ENCODE data around the gene HIVEP3.

The HIVEP3 gene

GRCh38 chr1:41859686-41860085, 59.0 kb downstream of the HIVEP3 start:
- no peak for DNase-seq (ENCODE audit: low read depth)
- TF ChIP-seq CTCF (conservative IDR thresholded peaks at IDR 0.05; ENCODE audit: low read length) = no peak
- H3K4me3 ChIP-seq (ENCODE audit: low read length) = no peak overlapping the region

- DNase-seq (ENCODE audit: low read depth) = peak; percentile 82
- no peak for TF ChIP-seq CTCF (conservative IDR thresholded peaks at IDR 0.05; ENCODE audit: low read length)
- no peak overlapping the region for H3K4me3 ChIP-seq (ENCODE audit: low read length)
These were observed 61.8 kb downstream of the HIVEP3 start for GRCh38 chr1:41856944-41857285.

- no peak overlapping the region for H3K4me3 ChIP-seq (ENCODE audit: low read length)
- no peak for TF ChIP-seq CTCF (conservative IDR thresholded peaks at IDR 0.05; ENCODE audit: low read length)
These were observed 62.4 kb downstream of the HIVEP3 start for GRCh38 chr1:41856151-41856943.

GRCh38 chr1:41855713-41856112, 63.0 kb downstream of the HIVEP3 start:
- no peak overlapping the region for H3K4me3 ChIP-seq (ENCODE audit: low read length)
- no peak for TF ChIP-seq CTCF (conservative IDR thresholded peaks at IDR 0.05; ENCODE audit: low read length)
- DNase-seq (ENCODE audit: low read depth) = no peak

More at GRCh38 chr1:41856151-41856943, 62.4 kb downstream of the HIVEP3 start:
- DNase-seq (ENCODE audit: low read depth) = no peak

GRCh38 chr1:41853907-41854306, 64.8 kb downstream of the HIVEP3 start:
- no peak overlapping the region for H3K4me3 ChIP-seq (ENCODE audit: low read length)
- DNase-seq (ENCODE audit: low read depth) = no peak
- TF ChIP-seq CTCF (conservative IDR thresholded peaks at IDR 0.05; ENCODE audit: low read length) = no peak

- no peak for DNase-seq (ENCODE audit: low read depth)
- no peak overlapping the region for H3K4me3 ChIP-seq (ENCODE audit: low read length)
- no peak for TF ChIP-seq CTCF (conservative IDR thresholded peaks at IDR 0.05; ENCODE audit: low read length)
These were observed 66.6 kb downstream of the HIVEP3 start for GRCh38 chr1:41852091-41852490.

- DNase-seq (ENCODE audit: low read depth) = peak; percentile 68
- TF ChIP-seq CTCF (conservative IDR thresholded peaks at IDR 0.05; ENCODE audit: low read length) = no peak
- no peak overlapping the region for H3K4me3 ChIP-seq (ENCODE audit: low read length)
These were observed 67.1 kb downstream of the HIVEP3 start for GRCh38 chr1:41851589-41851988.

All from AG10803 (cell line).